HepG2 (cell line): ENCODE results near the gene PGR.

Experiments
- FOSL2 ChIP-seq: sonication (generic); formaldehyde crosslinking; IDR thresholded peaks from 2 replicates; pipeline ENCODE4 v1.4.0; 2020; ENCODE audit warnings: missing genetic modification reagents
- HDAC2 ChIP-seq: sonication (generic); formaldehyde crosslinking; IDR thresholded peaks from 2 replicates; pipeline ENCODE4 v1.4.0; 2020; ENCODE audit warnings: missing genetic modification reagents
- RCOR2 ChIP-seq: IDR thresholded peaks from 2 replicates; pipeline ENCODE4 v1.6.1; 2016; ENCODE audit warnings: missing biosample characterization, missing genetic modification reagents
- TCF7L2 ChIP-seq: IDR thresholded peaks from 2 replicates; pipeline ENCODE4 v1.6.1; 2011; ENCODE audit warnings: mild to moderate bottlenecking, low read depth, low read length, moderate library complexity
- ZNF44 ChIP-seq: sonication (generic); formaldehyde crosslinking; IDR thresholded peaks from 2 replicates; pipeline ENCODE4 v1.5.1; 2020; ENCODE audit warnings: mild to moderate bottlenecking, missing genetic modification reagents
- TF ChIP-seq, protein P1 (sequence below): sonication (generic); formaldehyde crosslinking; IDR thresholded peaks from 2 replicates; pipeline ENCODE4 v1.5.0; 2020; ENCODE audit warnings: mild to moderate bottlenecking, missing genetic modification reagents, moderate library complexity

DNA sequence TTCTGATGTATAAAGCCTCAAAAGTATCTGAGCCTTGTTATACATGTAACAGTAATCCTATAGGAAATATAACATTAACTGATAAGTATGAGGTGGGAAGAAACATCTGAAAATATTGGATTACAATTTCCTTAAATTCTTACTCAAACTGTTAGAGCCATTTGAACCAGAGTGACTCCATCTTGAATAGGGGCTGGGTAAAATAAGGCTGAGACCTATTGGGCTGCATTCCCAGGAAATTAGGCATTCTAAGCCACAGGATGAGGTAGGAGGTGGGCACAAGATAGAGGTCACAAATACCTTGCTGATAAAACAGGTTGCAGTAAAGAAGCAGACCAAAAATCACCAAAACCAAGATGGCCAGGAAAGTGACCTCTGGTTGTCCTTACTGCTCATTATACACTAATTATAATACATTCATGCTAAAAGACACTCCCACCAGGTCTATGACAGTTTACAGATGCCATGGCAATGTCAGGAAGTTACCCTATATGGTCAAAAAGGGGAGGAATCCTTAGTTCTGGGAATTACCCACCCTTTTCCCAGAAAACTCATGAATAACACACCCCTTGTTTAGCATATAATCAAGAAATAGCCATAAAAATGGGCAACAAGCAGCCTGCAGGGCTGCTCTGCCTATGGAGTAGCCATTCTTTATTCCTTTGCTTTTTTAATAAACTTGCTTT is 114.9 kb downstream of the PGR start:
- TF ChIP-seq TCF7L2 (no peak), FOSL2 (no peak), ZNF44 (CRISPR knock-in tag) (no peak), HDAC2 (CRISPR knock-in tag) (no peak), RCOR2 (no peak)
- TF ChIP-seq, protein P1, sequence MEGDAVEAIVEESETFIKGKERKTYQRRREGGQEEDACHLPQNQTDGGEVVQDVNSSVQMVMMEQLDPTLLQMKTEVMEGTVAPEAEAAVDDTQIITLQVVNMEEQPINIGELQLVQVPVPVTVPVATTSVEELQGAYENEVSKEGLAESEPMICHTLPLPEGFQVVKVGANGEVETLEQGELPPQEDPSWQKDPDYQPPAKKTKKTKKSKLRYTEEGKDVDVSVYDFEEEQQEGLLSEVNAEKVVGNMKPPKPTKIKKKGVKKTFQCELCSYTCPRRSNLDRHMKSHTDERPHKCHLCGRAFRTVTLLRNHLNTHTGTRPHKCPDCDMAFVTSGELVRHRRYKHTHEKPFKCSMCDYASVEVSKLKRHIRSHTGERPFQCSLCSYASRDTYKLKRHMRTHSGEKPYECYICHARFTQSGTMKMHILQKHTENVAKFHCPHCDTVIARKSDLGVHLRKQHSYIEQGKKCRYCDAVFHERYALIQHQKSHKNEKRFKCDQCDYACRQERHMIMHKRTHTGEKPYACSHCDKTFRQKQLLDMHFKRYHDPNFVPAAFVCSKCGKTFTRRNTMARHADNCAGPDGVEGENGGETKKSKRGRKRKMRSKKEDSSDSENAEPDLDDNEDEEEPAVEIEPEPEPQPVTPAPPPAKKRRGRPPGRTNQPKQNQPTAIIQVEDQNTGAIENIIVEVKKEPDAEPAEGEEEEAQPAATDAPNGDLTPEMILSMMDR (CRISPR knock-in tag) = no peak
